GM08714 (cell line): ENCODE data around the gene MEF2A.
"Not testable (repeated sequence)": the region's sequence is repeated elsewhere in the genome, so short reads cannot be mapped to it uniquely, and the experiment has no call there.

Experiments
- H3K4me3 ChIP-seq: fragments of 200-500 bp; sonication (Bioruptor generic); 2 replicates; pipeline ENCODE4 v1.5.1; 2014; ENCODE audit warnings: mild to moderate bottlenecking, low read length, inconsistent platforms
- ZNF274 ChIP-seq: IDR thresholded peaks from 2 replicates; pipeline ENCODE4 v1.6.1; 2012; ENCODE audit warnings: mild to moderate bottlenecking, low read depth, low read length

MEF2A gene

GRCh38 chr15:99565299-99566156, at the start of gene MEF2A:
Gene MEF2A (plus strand): TSS chr15:99565984. CDS start chr15:99633120, 67,136 bp downstream.
- H3K4me3 ChIP-seq, result peak within 1 kb of the TSS; percentile 86

GRCh38 chr15:99518191-99518590, 47.6 kb upstream of the MEF2A start:
- H3K4me3 ChIP-seq, result no peak overlapping the region

More at GRCh38 chr15:99565299-99566156, at the start of gene MEF2A:
- TF ChIP-seq ZNF274, result no peak

GRCh38 chr15:99519366-99519765, 46.4 kb upstream of the MEF2A start:
- not testable (repeated sequence) for H3K4me3 ChIP-seq

More at GRCh38 chr15:99518191-99518590, 47.6 kb upstream of the MEF2A start:
- TF ChIP-seq ZNF274, result no peak

GRCh38 chr15:99522288-99522687, 43.5 kb upstream of the MEF2A start:
- TF ChIP-seq ZNF274, result no peak
- no peak overlapping the region for H3K4me3 ChIP-seq

GRCh38 chr15:99526176-99526575, 39.6 kb upstream of the MEF2A start:
- H3K4me3 ChIP-seq, result no peak overlapping the region
- no peak for TF ChIP-seq ZNF274

- no peak overlapping the region for H3K4me3 ChIP-seq
These were observed 39.1 kb upstream of the MEF2A start for GRCh38 chr15:99526671-99527070.

GRCh38 chr15:99536422-99537040, 29.3 kb upstream of the MEF2A start:
- no peak for TF ChIP-seq ZNF274

More at GRCh38 chr15:99526671-99527070, 39.1 kb upstream of the MEF2A start:
- TF ChIP-seq ZNF274, result no peak

GRCh38 chr15:99537344-99537743, 28.4 kb upstream of the MEF2A start:
- H3K4me3 ChIP-seq, result no peak overlapping the region
- no peak for TF ChIP-seq ZNF274

More at GRCh38 chr15:99536422-99537040, 29.3 kb upstream of the MEF2A start:
- no peak overlapping the region for H3K4me3 ChIP-seq

GRCh38 chr15:99538261-99538660, 27.5 kb upstream of the MEF2A start:
- H3K4me3 ChIP-seq, result no peak overlapping the region
- no peak for TF ChIP-seq ZNF274

GRCh38 chr15:99542828-99543227, 23.0 kb upstream of the MEF2A start:
- H3K4me3 ChIP-seq, result no peak overlapping the region
- TF ChIP-seq ZNF274, result no peak

GRCh38 chr15:99545605-99546004, 20.2 kb upstream of the MEF2A start:
- no peak for TF ChIP-seq ZNF274
- H3K4me3 ChIP-seq, result no peak overlapping the region

GRCh38 chr15:99546441-99547100, 19.2 kb upstream of the MEF2A start:
- TF ChIP-seq ZNF274, result no peak
- no peak overlapping the region for H3K4me3 ChIP-seq

- H3K4me3 ChIP-seq, result no peak overlapping the region
- TF ChIP-seq ZNF274, result no peak
These were observed 18.3 kb upstream of the MEF2A start for GRCh38 chr15:99547517-99547916.

GRCh38 chr15:99550077-99550476, 15.7 kb upstream of the MEF2A start:
- H3K4me3 ChIP-seq, result no peak overlapping the region
- no peak for TF ChIP-seq ZNF274
